Parathyroid adenoma (tissue), 2 donors: Measurements from ENCODE around the gene GAMT.

Experiments used
- H2AFZ ChIP-seq: fragments of 300-600 bp; sonication (generic); one replicate; pipeline ENCODE4 v1.7.0; 2017; ENCODE audit warnings: antibody characterized with exemption, mild to moderate bottlenecking
- H3K27ac ChIP-seq: fragments of 300-600 bp; sonication (generic); one replicate; pipeline ENCODE4 v1.7.0; 2017
- H3K27me3 ChIP-seq: fragments of 300-600 bp; sonication (generic); one replicate; pipeline ENCODE4 v1.7.0; 2017; ENCODE audit warnings: low read length; ENCODE audit not compliant: control insufficient read depth, insufficient read depth
- H3K36me3 ChIP-seq: fragments of 300-600 bp; sonication (generic); one replicate; pipeline ENCODE4 v1.7.0; 2017; ENCODE audit warnings: low read length; ENCODE audit not compliant: control insufficient read depth, insufficient read depth
- H3K4me1 ChIP-seq: fragments of 300-600 bp; sonication (generic); one replicate; pipeline ENCODE4 v1.7.0; 2017; ENCODE audit warnings: control low read depth
- H3K4me2 ChIP-seq: fragments of 300-600 bp; sonication (generic); one replicate; pipeline ENCODE4 v1.7.0; 2017; ENCODE audit warnings: low read length
- H3K4me3 ChIP-seq: fragments of 300-600 bp; sonication (generic); one replicate; pipeline ENCODE4 v1.7.0; 2017; ENCODE audit warnings: low read depth, low read length
- H3K79me2 ChIP-seq: fragments of 300-600 bp; sonication (generic); one replicate; pipeline ENCODE4 v1.7.0; 2017; ENCODE audit warnings: control low read depth
- H3K9ac ChIP-seq: fragments of 300-600 bp; sonication (generic); one replicate; pipeline ENCODE4 v1.7.0; 2017; ENCODE audit warnings: mild to moderate bottlenecking
- H3K9me3 ChIP-seq: fragments of 300-600 bp; sonication (generic); one replicate; pipeline ENCODE4 v1.7.0; 2017; ENCODE audit warnings: low read length; ENCODE audit not compliant: control insufficient read depth
- TF ChIP-seq, protein P1 (sequence below): fragments of 300-600 bp; sonication (generic); IDR thresholded peaks from one replicate; pipeline ENCODE4 v1.7.0; 2017; ENCODE audit warnings: antibody characterized with exemption, mild to moderate bottlenecking
- donor health status: primary hyperparathyroidism.

GAMT gene

DNA sequence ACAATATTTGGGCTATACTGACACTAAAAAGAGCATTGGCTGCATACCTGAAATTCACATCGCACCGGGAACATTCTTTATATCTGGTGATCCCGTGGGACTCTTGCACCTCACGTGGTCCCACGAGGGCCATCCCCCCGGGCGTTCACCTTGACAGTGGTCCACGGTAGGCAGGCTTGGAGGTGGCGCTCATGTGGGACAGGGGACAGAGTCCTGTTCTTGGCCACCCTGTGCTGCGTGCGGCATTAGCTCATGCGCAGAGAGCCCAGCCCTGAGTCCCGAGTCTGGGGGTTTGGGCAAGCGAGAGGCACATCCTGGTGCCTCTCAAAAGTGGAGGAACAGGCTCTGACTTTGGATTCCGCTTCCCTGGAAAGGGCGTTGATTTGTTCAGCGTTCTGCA, 7.5 kb downstream of the GAMT start:
- no peak overlapping the region for H3K4me2 ChIP-seq
- no peaks in the 10 kb centered on the region for H3K27me3 ChIP-seq
- no peaks in the 10 kb centered on the region for H3K36me3 ChIP-seq
- no peaks in the 10 kb centered on the region for H3K9me3 ChIP-seq
- H3K79me2 ChIP-seq = no peaks in the 10 kb centered on the region
- H3K4me1 ChIP-seq = no peaks in the 10 kb centered on the region
- H3K4me3 ChIP-seq = no peak overlapping the region
- H2AFZ ChIP-seq = no peak overlapping the region
- TF ChIP-seq, protein P1, sequence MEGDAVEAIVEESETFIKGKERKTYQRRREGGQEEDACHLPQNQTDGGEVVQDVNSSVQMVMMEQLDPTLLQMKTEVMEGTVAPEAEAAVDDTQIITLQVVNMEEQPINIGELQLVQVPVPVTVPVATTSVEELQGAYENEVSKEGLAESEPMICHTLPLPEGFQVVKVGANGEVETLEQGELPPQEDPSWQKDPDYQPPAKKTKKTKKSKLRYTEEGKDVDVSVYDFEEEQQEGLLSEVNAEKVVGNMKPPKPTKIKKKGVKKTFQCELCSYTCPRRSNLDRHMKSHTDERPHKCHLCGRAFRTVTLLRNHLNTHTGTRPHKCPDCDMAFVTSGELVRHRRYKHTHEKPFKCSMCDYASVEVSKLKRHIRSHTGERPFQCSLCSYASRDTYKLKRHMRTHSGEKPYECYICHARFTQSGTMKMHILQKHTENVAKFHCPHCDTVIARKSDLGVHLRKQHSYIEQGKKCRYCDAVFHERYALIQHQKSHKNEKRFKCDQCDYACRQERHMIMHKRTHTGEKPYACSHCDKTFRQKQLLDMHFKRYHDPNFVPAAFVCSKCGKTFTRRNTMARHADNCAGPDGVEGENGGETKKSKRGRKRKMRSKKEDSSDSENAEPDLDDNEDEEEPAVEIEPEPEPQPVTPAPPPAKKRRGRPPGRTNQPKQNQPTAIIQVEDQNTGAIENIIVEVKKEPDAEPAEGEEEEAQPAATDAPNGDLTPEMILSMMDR = no peak
- no peak overlapping the region for H3K27ac ChIP-seq
- no peak overlapping the region for H3K9ac ChIP-seq

DNA sequence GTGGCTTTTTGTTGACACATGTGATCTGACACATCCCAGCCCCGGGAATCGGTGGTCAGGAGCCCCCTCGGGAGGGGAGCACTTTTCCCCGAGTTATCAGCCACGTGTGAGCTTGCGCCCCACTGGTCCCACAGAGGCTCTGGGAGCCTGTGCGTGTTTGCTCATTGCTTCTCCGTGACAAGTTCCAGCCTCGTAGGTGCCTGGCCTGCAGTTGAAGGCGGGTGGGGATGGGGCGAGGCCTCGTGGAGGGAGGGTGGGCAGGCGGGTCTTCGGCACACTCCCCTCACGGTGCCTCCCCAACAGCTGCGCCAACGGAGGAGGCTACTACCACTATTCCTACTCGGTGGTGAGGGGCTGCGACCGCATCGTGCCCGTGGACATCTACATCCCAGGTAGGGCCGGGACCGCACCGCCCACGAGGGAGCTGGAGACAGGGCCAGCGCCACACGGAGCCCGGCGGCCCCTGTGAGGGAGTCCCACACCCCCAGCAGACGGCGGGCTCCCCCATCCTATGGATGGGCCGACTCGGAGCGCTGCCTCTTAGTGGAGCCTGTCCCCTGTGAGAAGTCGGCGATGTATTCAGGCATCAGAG, 8.3 kb downstream of the GAMT start:
- no peak overlapping the region for H3K9ac ChIP-seq
- no peaks in the 10 kb centered on the region for H3K36me3 ChIP-seq
- H3K4me3 ChIP-seq = no peak overlapping the region
- no peaks in the 10 kb centered on the region for H3K27me3 ChIP-seq
- TF ChIP-seq, protein P1 = no peak
- H3K4me1 ChIP-seq = no peaks in the 10 kb centered on the region
- H3K4me2 ChIP-seq = no peak overlapping the region
- H3K27ac ChIP-seq = no peak overlapping the region
- no peaks in the 10 kb centered on the region for H3K9me3 ChIP-seq
- H3K79me2 ChIP-seq = no peaks in the 10 kb centered on the region
- no peak overlapping the region for H2AFZ ChIP-seq

DNA sequence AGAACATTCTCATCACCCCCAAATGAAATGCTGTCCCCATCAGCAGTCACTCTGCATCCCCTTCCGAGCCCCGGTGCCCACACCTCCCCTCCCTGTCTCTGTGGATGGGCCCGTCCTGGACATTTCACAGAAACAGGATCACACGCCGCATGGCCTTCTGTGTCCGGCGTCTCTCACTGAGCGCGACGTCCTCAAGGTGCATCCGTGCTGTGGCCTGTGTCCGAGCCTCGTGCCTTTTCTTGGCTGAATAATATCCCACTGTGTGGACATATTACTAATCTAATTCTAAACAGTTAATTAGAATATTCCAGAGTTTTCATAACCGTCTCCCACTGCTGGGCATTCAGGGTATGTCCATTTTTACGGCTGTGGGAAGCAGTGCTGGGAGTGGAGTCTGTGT, 8.9 kb downstream of the GAMT start:
- H3K9ac ChIP-seq = no peak overlapping the region
- no peaks in the 10 kb centered on the region for H3K36me3 ChIP-seq
- no peak overlapping the region for H3K4me3 ChIP-seq
- H2AFZ ChIP-seq = no peak overlapping the region
- no peaks in the 10 kb centered on the region for H3K4me1 ChIP-seq
- no peaks in the 10 kb centered on the region for H3K9me3 ChIP-seq
- no peak overlapping the region for H3K4me2 ChIP-seq
- TF ChIP-seq, protein P1 = no peak
- H3K27me3 ChIP-seq = no peaks in the 10 kb centered on the region
- H3K79me2 ChIP-seq = no peaks in the 10 kb centered on the region
- no peak overlapping the region for H3K27ac ChIP-seq

DNA sequence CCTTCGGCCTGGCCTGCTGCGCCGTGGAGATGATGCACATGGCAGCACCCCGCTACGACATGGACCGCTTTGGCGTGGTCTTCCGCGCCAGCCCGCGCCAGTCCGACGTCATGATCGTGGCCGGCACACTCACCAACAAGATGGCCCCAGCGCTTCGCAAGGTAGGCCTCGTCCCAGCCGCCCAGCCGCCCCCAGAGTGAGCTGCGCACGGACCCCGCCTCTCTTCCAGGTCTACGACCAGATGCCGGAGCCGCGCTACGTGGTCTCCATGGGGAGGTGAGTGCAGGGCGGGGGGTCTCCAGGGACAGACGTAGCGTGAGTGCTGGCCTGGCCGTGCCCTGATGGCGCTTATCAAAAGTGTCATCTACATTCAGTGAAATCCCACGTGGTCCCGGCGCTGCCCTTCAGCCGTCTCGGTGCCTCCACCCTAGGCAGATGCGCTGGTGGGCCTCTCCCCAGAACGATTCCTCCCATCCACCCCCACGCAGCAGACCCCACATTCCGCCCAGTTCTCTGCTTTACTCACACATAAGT, 10.4 kb downstream of the GAMT start:
- H3K9me3 ChIP-seq = no peaks in the 10 kb centered on the region
- H2AFZ ChIP-seq = no peak overlapping the region
- no peaks in the 10 kb centered on the region for H3K27me3 ChIP-seq
- no peak overlapping the region for H3K4me3 ChIP-seq
- TF ChIP-seq, protein P1 = no peak
- peaks cover 6% of the 10 kb centered on the region for H3K79me2 ChIP-seq
- H3K27ac ChIP-seq = no peak overlapping the region
- H3K4me1 ChIP-seq = no peaks in the 10 kb centered on the region
- H3K4me2 ChIP-seq = no peak overlapping the region
- H3K9ac ChIP-seq = no peak overlapping the region
- H3K36me3 ChIP-seq = no peaks in the 10 kb centered on the region
